Measurements from ENCODE around the gene SNN.

Gene SNN

DNA sequence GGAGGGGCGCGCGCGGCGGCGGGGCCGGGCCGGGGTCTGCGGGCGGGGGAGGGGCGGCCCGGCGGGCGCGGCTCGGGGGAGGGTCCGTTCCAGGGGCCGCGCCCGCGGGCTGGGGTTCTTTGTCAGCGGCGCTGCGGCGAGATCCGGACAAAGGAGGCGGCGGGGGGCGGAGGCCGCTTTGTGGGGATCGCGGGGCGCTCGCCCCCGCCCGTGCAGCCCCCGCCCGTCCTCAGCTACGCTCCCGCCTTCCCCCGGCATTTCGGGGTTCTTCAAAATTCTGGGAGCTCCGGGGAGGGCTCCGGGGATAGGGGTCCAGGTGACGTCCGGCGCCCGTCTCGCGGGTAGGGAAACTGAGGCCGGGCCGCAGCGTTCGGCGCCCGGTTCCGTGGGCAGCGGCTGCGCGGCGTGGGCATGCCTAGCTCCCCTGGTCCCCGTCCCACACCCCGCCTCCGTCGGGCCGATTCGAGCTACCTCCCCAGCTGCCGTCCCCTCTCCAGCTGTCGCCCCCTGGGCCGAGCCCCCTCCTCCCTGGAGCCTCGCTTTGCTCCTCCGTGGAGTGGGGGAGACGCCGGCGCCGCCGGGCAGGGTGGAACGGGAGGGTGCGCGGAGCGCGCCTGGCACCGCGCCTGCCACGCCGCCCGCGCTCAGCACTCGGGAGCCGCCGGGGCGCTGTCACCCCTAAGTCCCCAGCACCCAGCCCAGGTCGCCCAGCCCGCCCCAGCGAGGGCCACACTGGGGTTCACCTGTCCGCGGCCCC is 546 bp downstream of the SNN start:
- DNase-seq: no peak

DNA sequence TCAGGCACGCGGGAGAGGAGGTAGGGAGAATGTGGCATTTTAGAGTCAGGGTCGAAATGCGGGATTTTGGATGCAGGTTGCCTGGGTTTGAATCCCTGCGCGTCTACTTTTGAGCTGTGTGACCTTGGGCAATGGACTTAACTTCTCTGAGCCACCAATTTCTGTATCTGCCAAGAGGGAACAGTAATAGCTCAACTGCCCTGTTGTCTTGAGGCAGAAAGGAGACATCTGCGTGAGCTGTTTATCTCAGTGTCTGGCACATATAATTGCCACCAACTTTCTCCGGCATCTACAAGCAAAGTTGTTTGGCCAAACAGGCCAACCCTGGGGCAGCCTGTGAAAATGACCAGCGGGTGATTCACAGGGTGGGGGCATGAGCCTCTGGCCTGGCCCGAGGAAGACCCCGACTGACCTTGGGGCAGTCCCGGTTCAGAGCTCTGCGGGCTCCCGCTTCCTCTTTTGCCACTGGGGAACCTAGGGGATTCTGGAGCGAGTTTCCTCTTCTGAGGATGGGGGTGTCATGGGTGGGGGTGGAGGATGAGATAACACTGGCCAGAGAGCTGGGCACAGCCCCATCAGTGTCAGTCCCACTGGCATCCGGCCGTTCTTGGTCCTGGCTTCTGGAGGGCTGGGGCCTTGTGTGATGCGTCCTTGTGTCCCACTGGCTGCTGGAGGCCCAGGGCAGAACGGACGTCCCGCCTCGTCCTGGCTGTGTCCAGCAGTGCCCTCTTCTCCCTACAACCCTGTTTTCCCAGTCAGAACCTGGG is 1.3 kb downstream of the SNN start:
- no peak for DNase-seq

DNA sequence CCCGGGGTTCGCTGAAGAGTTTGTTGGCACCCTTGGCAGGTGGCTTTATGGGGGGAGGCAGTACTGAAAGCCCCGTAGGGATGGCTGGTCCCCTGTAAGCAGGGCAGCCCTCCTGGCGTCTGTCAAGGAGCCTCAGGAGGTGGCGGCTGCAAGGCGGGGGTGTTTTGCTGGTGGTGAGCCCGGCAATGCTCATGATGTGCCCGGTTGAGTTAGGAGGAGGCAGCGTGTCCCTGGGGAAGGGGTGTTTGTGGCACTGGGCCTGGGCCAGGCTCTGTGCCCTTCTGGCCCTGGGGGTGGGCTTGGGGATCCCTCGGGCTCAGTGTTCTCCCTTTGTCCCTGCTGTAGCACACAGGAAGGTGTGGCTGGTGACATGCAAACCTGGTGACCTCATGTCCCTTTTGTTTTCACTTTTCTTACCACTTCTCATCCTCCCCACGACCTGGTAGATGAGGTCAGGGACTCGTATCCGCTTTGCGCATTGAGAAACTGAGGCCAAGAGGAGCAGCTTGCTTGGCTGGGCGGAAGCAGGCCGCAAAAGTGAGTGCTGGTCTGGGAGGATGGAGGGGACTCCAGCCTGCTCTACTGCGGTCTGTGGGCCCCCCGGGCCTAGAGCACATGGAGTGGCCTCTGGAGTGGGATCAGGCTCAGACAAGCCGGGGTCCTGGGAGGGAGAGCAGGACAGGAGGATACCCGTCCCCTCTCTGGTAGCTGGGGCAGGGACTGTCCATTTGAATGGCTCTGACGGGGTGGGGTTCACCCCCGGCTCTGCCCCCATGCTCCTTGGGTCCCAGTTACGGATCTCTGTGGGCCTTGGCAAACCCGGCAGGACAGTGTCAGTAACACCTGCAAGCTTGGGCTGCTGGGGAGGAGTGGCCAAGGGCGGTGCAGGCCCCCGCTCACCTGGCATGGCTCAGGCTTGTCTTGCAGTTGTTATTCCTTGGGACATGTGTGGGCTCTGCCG is 2.2 kb downstream of the SNN start:
- DNase-seq: peak; percentile 55

- DNase-seq: no peak
Observed at GRCh38 chr16:11671271-11671670, 3.0 kb downstream of the SNN start.

GRCh38 chr16:11671676-11672075 is 3.4 kb downstream of the SNN start:
- no peak for DNase-seq

- DNase-seq: peak; percentile 56
Observed at GRCh38 chr16:11672206-11673090, 4.2 kb downstream of the SNN start.

- no peak for DNase-seq
Observed at GRCh38 chr16:11673091-11674000, 5.1 kb downstream of the SNN start.

DNA sequence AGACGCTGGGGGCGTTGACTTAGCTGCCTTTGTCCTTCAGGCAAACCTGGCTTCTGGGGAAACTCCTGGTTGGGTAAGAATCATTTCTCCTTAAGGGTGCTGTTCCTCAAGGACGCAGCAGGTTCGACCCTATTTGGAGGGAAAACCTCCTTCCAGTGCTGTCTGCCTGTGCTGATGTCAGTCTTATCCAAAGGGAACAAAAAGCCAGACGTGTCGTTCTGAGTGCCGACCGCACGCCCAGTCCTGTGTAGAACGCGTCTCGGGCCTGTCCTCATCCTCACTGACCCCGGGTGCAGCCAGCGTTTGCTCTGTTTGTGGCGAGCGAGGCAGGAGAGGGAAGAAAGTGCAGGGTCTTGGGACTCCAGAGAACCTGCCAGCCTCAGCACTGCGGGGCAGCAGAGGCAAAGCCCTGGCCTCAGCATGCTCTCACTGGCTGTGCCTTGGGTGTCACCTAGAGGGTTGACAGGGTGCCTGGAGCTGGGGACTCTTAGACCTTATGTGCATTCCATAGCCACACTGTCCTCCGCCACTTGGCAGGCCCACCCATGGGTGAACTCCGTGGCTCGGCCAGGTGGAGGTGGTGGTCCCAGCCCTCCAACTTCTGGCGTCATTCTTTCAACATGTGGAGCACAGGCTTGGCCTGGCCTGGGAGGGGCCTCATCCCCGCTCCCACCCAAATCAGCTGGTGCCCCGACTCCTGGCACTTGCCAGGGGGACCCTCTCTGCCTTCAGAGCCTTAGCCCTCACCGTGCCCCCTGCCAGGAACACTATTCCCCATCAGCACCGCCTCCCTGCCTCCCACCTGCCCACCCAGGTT is 6.0 kb downstream of the SNN start:
- no peak for DNase-seq

- no peak for DNase-seq
Observed at GRCh38 chr16:11674818-11675560, 6.7 kb downstream of the SNN start.

DNA sequence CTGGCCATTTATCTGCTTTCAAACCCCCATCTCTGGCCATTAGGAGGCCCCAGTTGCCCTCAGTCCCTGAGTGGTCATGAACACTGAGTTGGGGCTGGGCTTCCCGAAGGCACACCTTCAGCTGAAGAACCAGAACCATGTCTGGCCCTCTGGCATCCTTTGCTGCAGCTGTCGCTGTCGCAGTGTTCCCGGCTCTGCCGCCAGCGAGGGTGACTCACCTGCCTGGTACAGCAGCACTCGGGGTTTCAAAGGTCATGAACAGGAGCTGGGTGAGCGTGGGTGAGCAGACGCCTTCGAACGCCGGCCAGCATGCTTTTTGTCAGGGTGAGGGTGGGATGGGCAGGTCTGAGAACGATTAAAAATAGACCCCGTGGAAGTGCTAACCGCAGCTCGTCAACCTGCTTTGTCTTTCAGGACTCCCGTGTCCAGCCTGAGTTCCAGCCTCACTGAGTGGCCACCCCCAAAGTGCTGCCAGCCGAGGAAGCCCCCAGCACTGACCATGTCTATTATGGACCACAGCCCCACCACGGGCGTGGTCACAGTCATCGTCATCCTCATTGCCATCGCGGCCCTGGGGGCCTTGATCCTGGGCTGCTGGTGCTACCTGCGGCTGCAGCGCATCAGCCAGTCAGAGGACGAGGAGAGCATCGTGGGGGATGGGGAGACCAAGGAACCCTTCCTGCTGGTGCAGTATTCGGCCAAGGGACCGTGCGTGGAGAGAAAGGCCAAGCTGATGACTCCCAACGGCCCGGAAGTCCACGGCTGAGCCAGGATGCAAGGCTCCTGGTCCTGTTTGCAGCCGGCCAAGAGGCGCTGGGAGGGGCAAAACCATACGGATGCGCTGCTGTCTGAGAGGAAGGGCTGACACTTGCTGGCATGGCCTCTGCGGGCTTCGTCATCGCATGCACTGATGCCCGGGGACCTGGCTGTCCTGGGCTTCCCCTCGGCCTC is 7.6 kb downstream of the SNN start:
- no peak for DNase-seq

DNA sequence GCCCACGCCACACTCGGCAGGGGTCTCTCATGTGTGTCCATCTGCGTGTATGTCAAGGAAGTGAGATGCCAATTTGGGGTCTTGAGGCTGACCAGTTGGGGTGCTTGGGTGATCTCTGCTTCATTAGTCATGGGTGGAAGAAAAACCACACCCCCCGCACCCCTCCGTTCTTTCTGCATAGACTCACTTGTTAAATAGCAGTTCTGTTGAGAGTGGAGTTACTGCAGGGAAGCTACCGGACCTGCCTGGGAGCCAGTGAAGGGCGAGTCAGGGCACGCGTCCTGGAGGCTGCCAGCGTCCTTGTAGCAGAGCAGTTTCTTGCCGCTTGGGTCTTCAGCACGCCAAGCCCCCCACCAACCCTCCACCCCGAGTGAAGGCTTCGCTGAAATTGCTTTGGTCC is 8.5 kb downstream of the SNN start:
- DNase-seq: no peak

- DNase-seq: no peak
Observed at GRCh38 chr16:11677451-11677951, 9.2 kb downstream of the SNN start.

DNA sequence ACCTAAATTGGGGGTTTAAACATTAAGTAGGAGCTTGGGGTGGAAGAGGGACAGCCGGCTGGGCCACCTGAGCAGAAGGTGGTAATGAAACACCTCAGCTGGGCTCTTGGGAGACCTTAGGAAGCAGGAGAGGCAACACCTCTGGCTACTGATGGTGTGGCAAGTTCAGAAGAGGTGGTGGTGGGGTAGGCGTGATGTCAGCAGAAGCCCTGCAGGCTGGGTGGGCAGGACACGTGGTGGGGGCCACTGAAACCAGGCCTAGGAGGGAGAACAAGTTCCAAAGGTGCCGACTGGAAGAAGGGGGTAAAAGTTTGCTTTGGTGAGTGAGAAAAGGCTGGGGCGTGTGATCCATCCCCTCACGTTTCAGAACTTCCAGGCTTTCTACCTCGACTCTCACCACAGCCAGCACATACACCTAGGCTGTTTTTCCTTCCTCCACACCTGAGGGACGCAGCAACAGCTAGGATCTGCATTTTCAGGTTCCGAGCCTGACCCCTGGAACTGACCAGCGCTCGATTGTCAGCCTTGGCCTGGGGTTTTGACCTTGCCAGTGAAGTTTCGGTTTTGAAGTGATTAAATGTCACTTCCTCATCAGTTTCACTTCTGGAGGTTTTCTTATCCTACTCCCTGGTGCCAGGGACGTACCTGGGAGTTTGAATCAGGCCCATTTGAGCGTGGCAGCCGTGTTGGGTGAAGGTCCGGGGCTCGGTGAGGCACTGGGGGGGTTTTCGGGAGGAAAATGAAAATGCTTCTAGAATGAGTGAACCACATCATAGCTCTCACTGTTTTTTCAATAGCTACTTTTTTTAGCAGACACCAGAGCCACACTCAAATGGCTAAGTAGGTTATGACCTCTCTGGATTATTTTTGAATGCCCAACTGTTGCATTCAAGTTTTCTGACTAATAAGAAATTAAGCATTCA is 10.0 kb downstream of the SNN start:
- no peak for DNase-seq

DNA sequence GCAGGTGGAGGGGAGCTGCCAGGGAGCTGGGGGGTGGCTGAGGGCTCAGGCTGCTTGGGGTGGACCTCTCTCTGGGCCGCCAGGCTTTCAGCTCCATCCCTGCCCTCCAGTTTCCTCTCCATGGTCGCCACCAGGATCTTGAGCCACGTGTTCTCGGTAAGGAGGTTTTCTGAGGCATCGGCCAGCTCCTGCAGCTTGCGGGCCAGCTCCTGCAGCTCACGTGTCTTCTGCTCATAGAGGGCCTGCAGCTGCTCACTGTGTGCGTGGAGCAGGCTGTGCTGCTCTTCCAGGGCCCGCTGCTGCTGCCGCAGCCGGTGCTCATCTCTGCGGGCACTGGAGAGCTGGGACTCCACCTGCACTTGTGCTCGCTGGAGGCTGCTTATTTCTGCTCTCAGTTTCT is 11.0 kb downstream of the SNN start:
- DNase-seq: no peak

GRCh38 chr16:11679941-11680911 is 12.0 kb downstream of the SNN start:
- DNase-seq: no peak

DNA sequence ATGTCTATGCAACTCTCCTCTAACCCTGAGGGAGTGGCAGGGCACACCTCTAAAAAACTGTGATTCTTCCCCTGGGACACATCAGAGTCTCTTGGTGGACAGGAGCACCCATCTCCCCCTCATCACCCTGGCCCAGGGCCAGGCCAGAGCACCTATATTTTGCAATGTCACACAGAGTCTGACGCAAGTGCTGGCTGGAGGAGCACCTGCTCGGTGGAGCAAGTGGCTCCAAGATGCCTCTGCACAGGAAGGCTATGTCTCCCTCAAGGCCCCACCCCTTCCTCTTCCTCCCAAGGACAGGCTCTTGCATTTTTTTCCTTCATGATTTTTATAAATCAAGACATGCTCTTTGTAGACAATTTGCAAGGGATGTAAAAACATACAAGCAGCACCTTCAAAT is 13.3 kb downstream of the SNN start:
- no peak for DNase-seq

Measured in activated CD4-positive, alpha-beta T cell treated with anti-CD3 and anti-CD28 coated beads, Interleukin-2, Interleukin-6, amounts not matched to agents 100 ng/mL and 50 ng/mL, durations not matched to agents 16 hours and 8 hours (primary cell).